Ectodermal cell (in vitro differentiated cells): ENCODE results near the gene ERFL.

Experiments
- H3K27ac ChIP-seq: 2 replicates; pipeline ENCODE4 v1.7.0; 2013; ENCODE audit warnings: mild to moderate bottlenecking, low read depth, low read length; ENCODE audit not compliant: insufficient read depth, poor library complexity, severe bottlenecking
- H3K27me3 ChIP-seq: 2 replicates; pipeline ENCODE4 v1.7.0; 2013; ENCODE audit warnings: mild to moderate bottlenecking, low read length; ENCODE audit not compliant: insufficient read depth, control insufficient read depth, poor library complexity, severe bottlenecking
- H3K36me3 ChIP-seq: one replicate; pipeline ENCODE4 v1.7.0; 2013; ENCODE audit warnings: low read length; ENCODE audit not compliant: control insufficient read depth, insufficient read depth
- H3K4me1 ChIP-seq: one replicate; pipeline ENCODE4 v1.7.0; 2013; ENCODE audit warnings: low read length; ENCODE audit not compliant: control insufficient read depth, insufficient read depth
- H3K4me3 ChIP-seq: 2 replicates; pipeline ENCODE4 v1.7.0; 2013; ENCODE audit warnings: low read depth, low read length, control low read depth; ENCODE audit not compliant: insufficient read depth
- H3K9me3 ChIP-seq: 2 replicates; pipeline ENCODE4 v1.7.0; 2013; ENCODE audit warnings: mild to moderate bottlenecking, low read length, moderate library complexity; ENCODE audit not compliant: control insufficient read depth
- WGBS, 2 experiments: methylation state at CpG; one replicate each; pipeline ENCODE4 v1.1.7; 2013; ENCODE audit warnings: missing lambda C conversion rate in 2 of 2; 5-methylcytosine and 5-hydroxymethylcytosine counted together

ERFL gene

DNA sequence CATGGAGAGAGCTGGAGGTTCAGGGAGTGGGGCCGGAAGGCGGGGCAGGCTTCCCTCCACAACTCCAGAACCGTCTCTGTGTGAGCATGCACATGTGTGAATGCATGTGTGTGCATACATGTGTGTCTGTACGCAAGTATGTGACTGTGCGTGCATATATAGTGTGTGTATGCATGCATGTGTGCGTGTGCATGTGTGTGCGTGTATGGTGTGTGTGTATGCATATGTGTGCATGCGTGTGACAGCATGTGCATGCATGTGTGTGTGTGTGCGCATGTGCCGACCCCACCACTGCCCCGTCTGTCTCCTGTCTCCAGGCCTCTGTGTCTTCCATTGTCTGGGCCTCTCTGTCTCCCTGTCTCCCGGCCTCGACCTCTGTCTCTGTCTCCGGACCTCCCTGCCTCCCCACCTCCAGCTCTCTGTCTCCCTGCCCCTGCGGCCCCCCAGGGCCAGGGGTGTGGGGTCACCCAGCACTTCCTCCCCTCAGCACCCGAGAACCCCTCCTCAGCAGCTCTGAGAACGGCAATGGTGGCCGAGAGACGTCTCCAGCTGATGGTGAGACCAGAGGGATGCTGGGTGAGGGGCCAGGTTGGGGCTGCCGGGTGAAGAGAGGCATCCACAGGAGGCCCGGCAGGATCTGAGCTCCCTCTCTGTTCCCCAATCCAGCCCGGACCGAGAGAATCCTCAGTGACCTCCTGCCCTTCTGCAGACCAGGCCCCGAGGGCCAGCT is 22.8 kb downstream of the ERFL start:
- Histone ChIP-seq H3K27ac (no peak overlapping the region), H3K4me3 (no peak overlapping the region), H3K36me3 (peaks cover 12% of the 10 kb centered on the region), H3K4me1 (no peaks in the 10 kb centered on the region), H3K9me3 (no peaks in the 10 kb centered on the region), H3K27me3 (peaks cover 13% of the 10 kb centered on the region)
- 92% methylated on average over 24 of the region's 24 CpGs for WGBS, 2 experiments

GRCh38 chr19:41904118-41904870 is 24.0 kb downstream of the ERFL start:
- peaks cover 12% of the 10 kb centered on the region for H3K36me3 ChIP-seq
- H3K27me3 ChIP-seq, result peaks cover 1% of the 10 kb centered on the region
- H3K27ac ChIP-seq, result no peak overlapping the region
- no peaks in the 10 kb centered on the region for H3K4me1 ChIP-seq
- no peak overlapping the region for H3K4me3 ChIP-seq
- 93 to 94% methylated on average over 30 of the region's 30 CpGs for WGBS, 2 experiments
- H3K9me3 ChIP-seq, result no peaks in the 10 kb centered on the region

- H3K4me3 ChIP-seq, result no peak overlapping the region
- no peak overlapping the region for H3K27ac ChIP-seq
- no peaks in the 10 kb centered on the region for H3K4me1 ChIP-seq
- WGBS, 2 experiments, result 92 to 93% methylated on average over 19 of the region's 19 CpGs
- peaks cover 12% of the 10 kb centered on the region for H3K36me3 ChIP-seq
- H3K9me3 ChIP-seq, result no peaks in the 10 kb centered on the region
- no peaks in the 10 kb centered on the region for H3K27me3 ChIP-seq
These were observed 24.9 kb downstream of the ERFL start for GRCh38 chr19:41903193-41903953.

DNA sequence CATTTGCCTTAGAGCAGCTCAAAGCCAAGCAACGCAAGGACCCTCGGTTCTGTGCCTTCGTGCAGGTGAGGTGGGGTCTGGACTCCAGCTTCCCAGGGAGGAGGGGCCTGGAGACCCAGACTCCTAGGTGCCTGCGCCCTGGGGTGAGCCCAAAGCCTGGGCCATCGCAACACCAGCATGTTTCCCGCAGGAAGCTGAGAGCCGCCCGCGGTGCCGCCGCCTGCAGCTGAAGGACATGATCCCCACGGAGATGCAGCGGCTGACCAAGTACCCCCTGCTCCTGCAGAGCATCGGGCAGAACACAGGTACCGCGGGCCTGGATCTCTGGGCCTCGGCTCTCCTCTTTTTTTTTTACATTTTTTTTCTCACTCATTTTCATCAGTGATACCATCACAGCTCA is 25.7 kb downstream of the ERFL start:
- H3K36me3 ChIP-seq, result peaks cover 12% of the 10 kb centered on the region

GRCh38 chr19:41901707-41902360 is 26.4 kb downstream of the ERFL start:
- Histone ChIP-seq H3K4me1 (no peaks in the 10 kb centered on the region), H3K27me3 (no peaks in the 10 kb centered on the region), H3K4me3 (no peak overlapping the region), H3K9me3 (no peaks in the 10 kb centered on the region), H3K27ac (no peak overlapping the region), H3K36me3 (peaks cover 12% of the 10 kb centered on the region)
- WGBS, 2 experiments, result 94% methylated on average over 21 of the region's 21 CpGs

More for the DNA sequence above, 25.7 kb downstream of the ERFL start:
- WGBS, 2 experiments, result 94% methylated on average over 17 of the region's 17 CpGs
- Histone ChIP-seq H3K4me1 (no peaks in the 10 kb centered on the region), H3K27me3 (no peaks in the 10 kb centered on the region), H3K27ac (no peak overlapping the region), H3K4me3 (no peak overlapping the region), H3K9me3 (no peaks in the 10 kb centered on the region)

DNA sequence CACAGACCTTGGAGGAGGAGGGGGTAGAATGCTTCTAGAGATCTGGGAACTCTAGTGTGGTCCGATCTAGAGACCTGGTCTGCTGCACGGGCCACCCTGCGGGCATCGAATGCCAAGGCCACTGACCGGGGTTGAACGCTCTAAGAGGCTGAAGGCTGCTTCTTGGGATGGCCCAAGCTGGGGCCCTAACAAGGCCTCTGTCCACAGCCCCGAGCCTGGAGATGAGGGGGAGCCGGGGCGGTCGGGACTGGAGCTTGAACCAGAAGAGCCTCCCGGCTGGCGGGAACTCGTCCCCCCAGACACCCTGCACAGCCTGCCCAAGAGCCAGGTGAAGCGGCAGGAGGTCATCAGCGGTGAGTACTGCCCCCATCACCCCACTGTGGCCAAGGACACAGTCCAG is 30.0 kb downstream of the ERFL start:
- Histone ChIP-seq H3K4me1 (no peaks in the 10 kb centered on the region), H3K4me3 (no peak overlapping the region), H3K36me3 (peaks cover 15% of the 10 kb centered on the region), H3K27ac (no peak overlapping the region), H3K9me3 (no peaks in the 10 kb centered on the region), H3K27me3 (no peaks in the 10 kb centered on the region)
- WGBS, 2 experiments, result 94 to 95% methylated on average over 15 of the region's 15 CpGs

DNA sequence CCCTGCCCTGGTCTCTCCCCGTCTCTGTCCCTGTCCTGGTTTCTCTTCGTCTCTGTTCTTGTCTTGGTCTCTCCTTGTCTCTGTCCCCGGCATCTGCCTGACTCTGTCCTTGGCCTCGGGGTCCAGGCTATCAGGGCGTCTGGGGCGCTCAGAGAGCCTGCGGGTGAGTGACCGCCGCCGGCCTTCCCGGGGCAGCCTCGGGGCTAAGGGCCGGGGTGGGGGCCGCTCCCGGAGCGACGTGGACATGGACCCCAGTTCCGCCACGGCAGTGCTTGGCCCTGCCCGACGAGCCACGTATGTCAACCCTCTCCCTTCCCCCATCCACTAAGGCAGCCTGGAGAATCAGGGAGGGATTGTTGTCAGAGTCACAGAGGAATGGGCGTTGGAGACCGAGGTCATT is 30.4 kb downstream of the ERFL start:
- peaks cover 11% of the 10 kb centered on the region for H3K36me3 ChIP-seq
- H3K27ac ChIP-seq, result no peak overlapping the region
- H3K4me3 ChIP-seq, result no peak overlapping the region
- 94% methylated on average over 24 of the region's 24 CpGs for WGBS, 2 experiments
- H3K27me3 ChIP-seq, result no peaks in the 10 kb centered on the region
- no peaks in the 10 kb centered on the region for H3K4me1 ChIP-seq
- H3K9me3 ChIP-seq, result no peaks in the 10 kb centered on the region

- no peaks in the 10 kb centered on the region for H3K27me3 ChIP-seq
- H3K4me3 ChIP-seq, result no peak overlapping the region
- WGBS, 2 experiments, result 85 to 93% methylated on average over 3 of the region's 3 CpGs
- no peaks in the 10 kb centered on the region for H3K4me1 ChIP-seq
- peaks cover 9% of the 10 kb centered on the region for H3K36me3 ChIP-seq
- H3K27ac ChIP-seq, result no peak overlapping the region
- H3K9me3 ChIP-seq, result no peaks in the 10 kb centered on the region
These were observed 31.1 kb downstream of the ERFL start for GRCh38 chr19:41897181-41897580.

DNA sequence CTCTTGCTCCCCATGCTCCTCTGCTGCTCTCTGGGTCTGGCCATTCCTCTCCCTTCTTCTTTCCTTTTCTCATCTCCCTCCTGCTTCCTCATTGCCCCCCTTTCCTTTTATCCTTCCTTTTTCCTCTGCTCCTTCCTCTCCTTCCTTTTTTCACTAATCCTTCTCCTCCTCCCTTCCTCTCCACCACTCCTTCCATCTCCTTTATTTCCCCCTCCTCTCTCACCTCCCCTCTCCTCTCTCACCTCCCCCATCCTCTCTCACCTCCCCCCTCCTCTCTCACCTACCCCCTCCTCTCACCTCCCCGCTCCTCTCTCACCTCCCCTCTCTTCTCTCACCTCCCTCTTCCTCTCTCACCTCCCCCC is 31.7 kb downstream of the ERFL start:
- Histone ChIP-seq H3K36me3 (peaks cover 3% of the 10 kb centered on the region), H3K27ac (no peak overlapping the region), H3K9me3 (no peaks in the 10 kb centered on the region), H3K27me3 (no peaks in the 10 kb centered on the region), H3K4me1 (no peaks in the 10 kb centered on the region), H3K4me3 (no peak overlapping the region)
- 38 to 75% methylated on average over 1 of the region's 1 CpG for WGBS, 2 experiments
